Activated CD4-positive, alpha-beta T cell treated with anti-CD3 and anti-CD28 coated beads for 4 hours (primary cell): ENCODE data around the gene GRAMD4.

ENCODE experiments used
- DNase-seq, 2 donors: peaks; one replicate each; pipeline ENCODE4 v3.0.0-alpha.2; 2020

GRAMD4 gene

GRCh38 chr22:46659059-46659790 lies 39.0 kb downstream of the GRAMD4 start:
- no peak for DNase-seq

- no peak for DNase-seq
These were observed 39.6 kb downstream of the GRAMD4 start for GRCh38 chr22:46659791-46660186.

GRCh38 chr22:46660604-46661201 lies 40.5 kb downstream of the GRAMD4 start:
- no peak for DNase-seq

GRCh38 chr22:46661221-46661851 lies 41.1 kb downstream of the GRAMD4 start:
- DNase-seq, result peak; percentile 75 to 76

GRCh38 chr22:46662226-46662625 lies 42.0 kb downstream of the GRAMD4 start:
- no peak for DNase-seq

- DNase-seq, result no peak
These were observed 42.8 kb downstream of the GRAMD4 start for GRCh38 chr22:46663001-46663400.

GRCh38 chr22:46663436-46664100 lies 43.4 kb downstream of the GRAMD4 start:
- no peak for DNase-seq

GRCh38 chr22:46664301-46664855 lies 44.2 kb downstream of the GRAMD4 start:
- no peak for DNase-seq

GRCh38 chr22:46665151-46665695 lies 45.0 kb downstream of the GRAMD4 start:
- no peak for DNase-seq

GRCh38 chr22:46665751-46666280 lies 45.6 kb downstream of the GRAMD4 start:
- no peak for DNase-seq

GRCh38 chr22:46666577-46667244 lies 46.5 kb downstream of the GRAMD4 start:
- DNase-seq, result no peak

GRCh38 chr22:46667245-46667623 lies 47.0 kb downstream of the GRAMD4 start:
- DNase-seq, result no peak

GRCh38 chr22:46668116-46668515 lies 47.9 kb downstream of the GRAMD4 start:
- DNase-seq, result no peak

- no peak for DNase-seq
These were observed 49.0 kb downstream of the GRAMD4 start for GRCh38 chr22:46669201-46669600.

GRCh38 chr22:46671824-46672432 lies 51.7 kb downstream of the GRAMD4 start:
- no peak for DNase-seq

GRCh38 chr22:46672731-46673130 lies 52.5 kb downstream of the GRAMD4 start:
- no peak for DNase-seq

- no peak for DNase-seq
These were observed 53.0 kb downstream of the GRAMD4 start for GRCh38 chr22:46673205-46673604.

- DNase-seq, result peak; percentile 57 to 62
These were observed 53.6 kb downstream of the GRAMD4 start for GRCh38 chr22:46673662-46674236.

- peak; percentile 98 to 99 for DNase-seq
These were observed 54.2 kb downstream of the GRAMD4 start for GRCh38 chr22:46674367-46674781.

GRCh38 chr22:46674906-46675305 lies 54.7 kb downstream of the GRAMD4 start:
- peak in 1 of 2 donors; percentile 29 for DNase-seq

GRCh38 chr22:46675479-46675878 lies 55.3 kb downstream of the GRAMD4 start:
- DNase-seq, result no peak
